Measurements from ENCODE around the gene ACO2.

- TF ChIP-seq POLR2AphosphoS5 (IDR thresholded peaks at IDR 0.05; ENCODE audit: low read depth, low read length) (no peak), SPI1 (IDR thresholded peaks at IDR 0.05; ENCODE audit: low read depth, low read length) (no peak), POLR2A (IDR thresholded peaks at IDR 0.05; ENCODE audit: low read depth, low read length) (no peak), TAF1 (IDR thresholded peaks at IDR 0.05; ENCODE audit: low read depth, low read length) (no peak), POU2F2 (IDR thresholded peaks at IDR 0.05; ENCODE audit: low read depth, low read length) (no peak), PAX5 (IDR thresholded peaks at IDR 0.05; ENCODE audit: insufficient read depth, low read length, severe bottlenecking) (no peak)
Observed at GRCh38 chr22:41478891-41479521, 10.1 kb downstream of the ACO2 start.
